NCI-H146 (cell line): ENCODE results near the gene TNFRSF19.
"Not testable (repeated sequence)": the region's sequence is repeated elsewhere in the genome, so short reads cannot be mapped to it uniquely, and the experiment has no call there.

Source experiments
- DNase-seq: peaks from one replicate; lab custom pipeline; 2025; lab: John Stamatoyannopoulos, UW

Gene TNFRSF19

GRCh38 chr13:23570099-23570920 lies at the start of gene TNFRSF19:
TNFRSF19 (plus strand) TSS chr13:23570412; CDS start chr13:23590184, 19,772 bp downstream.
- peak; percentile 28 for DNase-seq

GRCh38 chr13:23529926-23530325 lies 40.3 kb upstream of the TNFRSF19 start:
- not testable (repeated sequence) for DNase-seq

- DNase-seq = no peak
These were observed 38.8 kb upstream of the TNFRSF19 start for GRCh38 chr13:23531446-23531845.

- DNase-seq = no peak
These were observed 36.1 kb upstream of the TNFRSF19 start for GRCh38 chr13:23534090-23534489.

GRCh38 chr13:23541221-23541824 lies 28.9 kb upstream of the TNFRSF19 start:
- DNase-seq = no peak

- no peak for DNase-seq
These were observed 25.5 kb upstream of the TNFRSF19 start for GRCh38 chr13:23544668-23545067.

- DNase-seq = no peak
These were observed 23.1 kb upstream of the TNFRSF19 start for GRCh38 chr13:23547000-23547590.

GRCh38 chr13:23549724-23550123 lies 20.5 kb upstream of the TNFRSF19 start:
- DNase-seq = no peak

- DNase-seq = no peak
These were observed 20.0 kb upstream of the TNFRSF19 start for GRCh38 chr13:23550163-23550562.

GRCh38 chr13:23551213-23552008 lies 18.8 kb upstream of the TNFRSF19 start:
- DNase-seq = no peak

- DNase-seq = no peak
These were observed 18.0 kb upstream of the TNFRSF19 start for GRCh38 chr13:23552171-23552570.

- no peak for DNase-seq
These were observed 17.6 kb upstream of the TNFRSF19 start for GRCh38 chr13:23552661-23553060.

- DNase-seq = no peak
These were observed 16.2 kb upstream of the TNFRSF19 start for GRCh38 chr13:23554000-23554399.

- DNase-seq = no peak
These were observed 13.2 kb upstream of the TNFRSF19 start for GRCh38 chr13:23557043-23557442.

GRCh38 chr13:23557733-23558132 lies 12.5 kb upstream of the TNFRSF19 start:
- DNase-seq = no peak

GRCh38 chr13:23558675-23559536 lies 11.3 kb upstream of the TNFRSF19 start:
- no peak for DNase-seq

GRCh38 chr13:23560571-23561089 lies 9.6 kb upstream of the TNFRSF19 start:
- no peak for DNase-seq

- DNase-seq = no peak
These were observed 9.0 kb upstream of the TNFRSF19 start for GRCh38 chr13:23561261-23561660.

GRCh38 chr13:23563085-23563845 lies 6.9 kb upstream of the TNFRSF19 start:
- no peak for DNase-seq

GRCh38 chr13:23567906-23568460 lies 2.2 kb upstream of the TNFRSF19 start:
- peak; percentile 1 for DNase-seq
